ENCODE data around the gene PTPRN2. TPM values are rescaled to one million over a fixed set of nuclear protein-coding genes. Genes with fewer than 3 reads are reported as not detected.
A peak's percentile ranks its signal among the peaks of the same experiment; 100 is the strongest.

PTPRN2 gene
- total and polyA plus RNA-seq, 8 donors, result 12.2 to 49.2 (median 31.8) TPM

DNA sequence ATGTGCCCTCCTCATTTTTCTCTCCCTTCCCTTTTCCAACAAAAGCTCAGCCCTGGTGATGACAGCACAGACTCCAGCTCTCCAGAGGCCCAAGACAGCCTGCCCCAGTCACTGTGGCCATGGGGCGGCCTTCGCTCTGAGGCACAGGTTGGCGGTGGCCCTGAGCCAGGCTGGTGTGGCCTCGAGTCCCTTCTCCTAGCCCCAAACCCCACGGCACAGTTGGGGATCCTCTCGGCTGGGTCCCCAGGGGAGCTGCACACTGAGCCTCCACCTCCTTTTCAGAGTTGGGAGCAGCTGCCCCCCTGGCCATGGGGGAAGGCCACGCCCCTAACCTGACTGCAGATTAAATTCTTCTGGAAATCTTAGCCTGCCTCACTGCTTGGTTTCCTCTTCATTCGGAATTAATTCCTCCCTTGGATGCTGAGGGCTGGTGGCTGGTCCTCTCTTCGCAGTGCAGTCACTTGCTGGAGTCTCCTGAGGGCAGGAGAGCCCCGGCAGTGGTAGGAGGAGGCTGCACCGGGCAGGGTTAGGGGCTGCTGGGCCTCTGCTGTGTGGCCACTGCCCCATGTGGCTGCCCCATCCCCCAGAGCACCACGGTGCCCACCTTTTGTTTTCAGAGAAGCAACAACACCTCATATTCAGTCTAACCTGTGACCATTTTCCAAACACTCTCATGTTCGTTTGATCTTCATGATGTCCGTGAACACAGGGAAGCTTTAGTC, 824.2 kb downstream of the PTPRN2 start:
- TF ChIP-seq, protein P1, sequence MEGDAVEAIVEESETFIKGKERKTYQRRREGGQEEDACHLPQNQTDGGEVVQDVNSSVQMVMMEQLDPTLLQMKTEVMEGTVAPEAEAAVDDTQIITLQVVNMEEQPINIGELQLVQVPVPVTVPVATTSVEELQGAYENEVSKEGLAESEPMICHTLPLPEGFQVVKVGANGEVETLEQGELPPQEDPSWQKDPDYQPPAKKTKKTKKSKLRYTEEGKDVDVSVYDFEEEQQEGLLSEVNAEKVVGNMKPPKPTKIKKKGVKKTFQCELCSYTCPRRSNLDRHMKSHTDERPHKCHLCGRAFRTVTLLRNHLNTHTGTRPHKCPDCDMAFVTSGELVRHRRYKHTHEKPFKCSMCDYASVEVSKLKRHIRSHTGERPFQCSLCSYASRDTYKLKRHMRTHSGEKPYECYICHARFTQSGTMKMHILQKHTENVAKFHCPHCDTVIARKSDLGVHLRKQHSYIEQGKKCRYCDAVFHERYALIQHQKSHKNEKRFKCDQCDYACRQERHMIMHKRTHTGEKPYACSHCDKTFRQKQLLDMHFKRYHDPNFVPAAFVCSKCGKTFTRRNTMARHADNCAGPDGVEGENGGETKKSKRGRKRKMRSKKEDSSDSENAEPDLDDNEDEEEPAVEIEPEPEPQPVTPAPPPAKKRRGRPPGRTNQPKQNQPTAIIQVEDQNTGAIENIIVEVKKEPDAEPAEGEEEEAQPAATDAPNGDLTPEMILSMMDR (IDR thresholded peaks at IDR 0.05), result no peak
- ATAC-seq, result no peak
- no peak for FAIRE-seq
- intact Hi-C loops (cut with DNase I), result no loop called here
- Histone ChIP-seq H3K27me3 (no peaks in the 10 kb centered on the region), H3K9me3 (no peaks in the 10 kb centered on the region), H3K27ac (no peak overlapping the region), H3K4me3 (no peak overlapping the region), H3K36me3 (no peaks in the 10 kb centered on the region), H3K4me1 (no peaks in the 10 kb centered on the region)
- peak in 2 of 6 donors; percentile 25 to 44 for DNase-seq
- 88 to 90% methylated on average over 14 of the region's 14 CpGs for WGBS, 2 donors

DNA sequence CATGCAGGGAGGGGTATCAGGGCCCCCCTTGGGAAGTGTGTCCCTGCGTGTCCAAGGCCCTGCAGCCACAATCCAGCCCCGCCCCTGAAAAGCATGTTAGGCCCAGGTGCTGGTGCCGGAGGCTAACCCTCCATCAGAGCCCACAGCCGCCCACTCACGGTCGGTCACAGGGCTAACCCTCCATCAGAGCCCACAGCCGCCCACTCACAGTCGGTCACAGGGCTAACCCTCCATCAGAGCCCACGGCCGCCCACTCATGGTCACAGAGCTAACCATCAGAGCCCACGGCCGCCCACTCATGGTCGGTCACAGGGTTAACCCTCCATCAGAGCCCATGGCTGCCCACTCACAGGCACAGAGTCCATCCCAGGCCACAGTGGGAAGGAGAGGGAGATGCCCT, 824.8 kb downstream of the PTPRN2 start:
- Histone ChIP-seq H3K27me3 (no peaks in the 10 kb centered on the region), H3K9me3 (no peaks in the 10 kb centered on the region), H3K4me3 (no peak overlapping the region), H3K27ac (no peak overlapping the region), H3K4me1 (no peaks in the 10 kb centered on the region), H3K36me3 (no peaks in the 10 kb centered on the region)
- DNase-seq, result peak in 2 of 6 donors; percentile 40 to 59
- FAIRE-seq, result no peak
- TF ChIP-seq, protein P1 (IDR thresholded peaks at IDR 0.05), result no peak
- intact Hi-C loops (cut with DNase I), result no loop called here
- 91 to 98% methylated on average over 13 of the region's 13 CpGs for WGBS, 2 donors
- no peak for ATAC-seq

DNA sequence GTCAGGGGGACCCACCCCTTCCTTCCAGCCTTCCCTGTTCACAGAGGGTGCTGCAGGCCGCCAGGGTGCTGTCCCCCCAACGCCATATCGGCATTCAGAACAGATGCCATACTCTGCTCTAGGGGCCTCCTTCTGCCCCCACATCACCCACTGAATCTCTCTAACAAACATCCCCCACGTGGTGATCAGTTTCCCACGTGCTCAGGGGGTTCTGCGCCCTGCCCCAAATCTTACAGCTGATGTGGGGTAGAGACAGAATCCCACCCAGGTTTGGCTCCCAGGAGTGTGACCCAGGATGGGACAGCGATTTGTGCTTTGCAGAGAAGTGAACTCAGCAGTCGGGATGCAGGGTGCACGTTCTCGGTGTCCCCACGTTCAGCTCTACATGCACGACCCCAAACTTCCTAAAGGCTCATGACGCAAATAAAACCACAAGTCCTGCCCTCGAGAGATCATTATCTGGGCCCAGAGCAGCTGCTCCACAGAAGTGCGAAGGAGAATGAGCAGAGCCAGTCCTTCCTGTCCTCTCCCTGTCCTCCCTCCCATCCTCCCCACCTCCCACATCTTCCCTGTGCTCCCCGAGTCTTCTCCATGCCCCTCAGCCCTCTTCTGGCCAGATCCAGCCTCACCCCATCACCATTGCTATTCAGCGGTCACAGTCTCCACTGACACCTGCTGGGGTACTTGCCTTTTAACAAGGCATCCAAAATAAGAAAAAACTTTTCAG, 827.5 kb downstream of the PTPRN2 start:
- intact Hi-C loops (cut with DNase I), result no loop called here
- Histone ChIP-seq H3K4me3 (no peak overlapping the region), H3K9me3 (no peaks in the 10 kb centered on the region), H3K27ac (no peak overlapping the region), H3K36me3 (no peaks in the 10 kb centered on the region), H3K27me3 (no peaks in the 10 kb centered on the region), H3K4me1 (no peaks in the 10 kb centered on the region)
- TF ChIP-seq, protein P1 (IDR thresholded peaks at IDR 0.05), result no peak
- no peak for ATAC-seq
- FAIRE-seq, result no peak
- WGBS, 2 donors, result 79 to 80% methylated on average over 17 of the region's 17 CpGs
- DNase-seq, result peak in 2 of 6 donors; percentile 19 to 28

DNA sequence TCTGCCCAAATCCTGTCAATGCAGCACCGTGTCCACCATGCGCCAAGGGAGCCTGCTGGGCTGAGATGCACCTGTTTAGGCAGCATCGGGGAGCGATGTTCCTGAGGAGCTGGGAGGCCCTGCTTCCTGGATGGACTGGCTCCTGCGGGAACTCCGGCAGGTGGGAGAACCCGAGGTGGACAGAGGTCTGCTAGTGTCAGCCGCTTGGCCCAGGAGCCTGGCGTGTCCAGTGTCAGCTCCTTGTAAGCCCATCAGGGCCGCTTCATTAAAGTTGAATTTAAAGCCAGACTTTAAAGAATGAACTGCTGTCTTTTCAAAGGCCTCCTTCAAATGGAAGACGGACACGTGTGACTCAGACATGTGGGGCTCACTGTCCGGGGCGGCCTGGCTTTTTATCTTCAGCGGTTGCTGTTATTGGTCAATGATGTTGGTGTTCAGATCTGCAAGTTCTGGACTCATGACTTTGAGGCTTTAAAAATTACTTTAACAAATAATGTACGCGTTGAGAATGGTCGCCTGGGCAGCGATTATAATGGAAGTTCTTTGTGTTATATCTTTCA, 828.3 kb downstream of the PTPRN2 start:
- no peaks in the 10 kb centered on the region for H3K4me1 ChIP-seq
- no peaks in the 10 kb centered on the region for H3K9me3 ChIP-seq
- intact Hi-C loops (cut with DNase I), result no loop called here
- TF ChIP-seq, protein P1 (IDR thresholded peaks at IDR 0.05), result no peak
- no peak overlapping the region for H3K4me3 ChIP-seq
- DNase-seq (peak in 2 of 6 donors; percentile 30 to 40), ATAC-seq (no peak), FAIRE-seq (no peak)
- H3K27me3 ChIP-seq, result no peaks in the 10 kb centered on the region
- 76 to 82% methylated on average over 19 of the region's 19 CpGs for WGBS, 2 donors
- H3K36me3 ChIP-seq, result no peaks in the 10 kb centered on the region
- H3K27ac ChIP-seq, result no peak overlapping the region
